ENCODE data around the gene BPIFB4.
"Not testable (repeated sequence)": the region's sequence is repeated elsewhere in the genome, so short reads cannot be mapped to it uniquely, and the experiment has no call there.

Gene BPIFB4

GRCh38 chr20:33042430-33042829 is 37.0 kb upstream of the BPIFB4 start:
- WGBS, 2 experiments: 94 to 95% methylated on average over 3 of the region's 3 CpGs
- Histone ChIP-seq H3K27me3 (ENCODE audit: control insufficient read depth, insufficient read depth, low read length, poor library complexity, severe bottlenecking) (peaks cover 4% of the 10 kb centered on the region), H3K4me1 (ENCODE audit: control insufficient read depth, insufficient read depth, low read length) (no peaks in the 10 kb centered on the region), H3K27ac (ENCODE audit: insufficient read depth, low read depth, low read length, poor library complexity, severe bottlenecking) (no peak overlapping the region), H3K9me3 (ENCODE audit: control insufficient read depth, low read length) (no peaks in the 10 kb centered on the region), H3K4me3 (ENCODE audit: insufficient read depth, low read depth, low read length) (no peak overlapping the region), H3K36me3 (ENCODE audit: control insufficient read depth, insufficient read depth, low read length) (no peaks in the 10 kb centered on the region)

GRCh38 chr20:33042983-33043730 is 36.3 kb upstream of the BPIFB4 start:
- 93 to 98% methylated on average over 2 of the region's 2 CpGs for WGBS, 2 experiments
- H3K27ac ChIP-seq (ENCODE audit: insufficient read depth, low read depth, low read length, poor library complexity, severe bottlenecking): no peak overlapping the region
- H3K27me3 ChIP-seq (ENCODE audit: control insufficient read depth, insufficient read depth, low read length, poor library complexity, severe bottlenecking): peaks cover 3% of the 10 kb centered on the region
- H3K9me3 ChIP-seq (ENCODE audit: control insufficient read depth, low read length): no peaks in the 10 kb centered on the region
- H3K36me3 ChIP-seq (ENCODE audit: control insufficient read depth, insufficient read depth, low read length): no peaks in the 10 kb centered on the region
- no peak overlapping the region for H3K4me3 ChIP-seq (ENCODE audit: insufficient read depth, low read depth, low read length)
- H3K4me1 ChIP-seq (ENCODE audit: control insufficient read depth, insufficient read depth, low read length): no peaks in the 10 kb centered on the region

- Histone ChIP-seq H3K4me1 (ENCODE audit: control insufficient read depth, insufficient read depth, low read length) (no peaks in the 10 kb centered on the region), H3K27ac (ENCODE audit: insufficient read depth, low read depth, low read length, poor library complexity, severe bottlenecking) (no peak overlapping the region), H3K36me3 (ENCODE audit: control insufficient read depth, insufficient read depth, low read length) (no peaks in the 10 kb centered on the region), H3K9me3 (ENCODE audit: control insufficient read depth, low read length) (no peaks in the 10 kb centered on the region), H3K27me3 (ENCODE audit: control insufficient read depth, insufficient read depth, low read length, poor library complexity, severe bottlenecking) (no peaks in the 10 kb centered on the region), H3K4me3 (ENCODE audit: insufficient read depth, low read depth, low read length) (no peak overlapping the region)
- WGBS, 2 experiments: 83 to 85% methylated on average over 1 of the region's 1 CpG
These were observed 35.7 kb upstream of the BPIFB4 start for GRCh38 chr20:33043731-33044181.

GRCh38 chr20:33045129-33045721 is 34.2 kb upstream of the BPIFB4 start:
- not testable (repeated sequence) for H3K36me3 ChIP-seq (ENCODE audit: control insufficient read depth, insufficient read depth, low read length); H3K27me3 ChIP-seq (ENCODE audit: control insufficient read depth, insufficient read depth, low read length, poor library complexity, severe bottlenecking); H3K4me3 ChIP-seq (ENCODE audit: insufficient read depth, low read depth, low read length); H3K27ac ChIP-seq (ENCODE audit: insufficient read depth, low read depth, low read length, poor library complexity, severe bottlenecking); H3K4me1 ChIP-seq (ENCODE audit: control insufficient read depth, insufficient read depth, low read length); H3K9me3 ChIP-seq (ENCODE audit: control insufficient read depth, low read length)
- 89 to 91% methylated on average over 15 of the region's 15 CpGs for WGBS, 2 experiments

GRCh38 chr20:33046412-33046811 is 33.0 kb upstream of the BPIFB4 start:
- Histone ChIP-seq H3K4me1 (ENCODE audit: control insufficient read depth, insufficient read depth, low read length) (no peaks in the 10 kb centered on the region), H3K9me3 (ENCODE audit: control insufficient read depth, low read length) (no peaks in the 10 kb centered on the region), H3K36me3 (ENCODE audit: control insufficient read depth, insufficient read depth, low read length) (no peaks in the 10 kb centered on the region), H3K27me3 (ENCODE audit: control insufficient read depth, insufficient read depth, low read length, poor library complexity, severe bottlenecking) (no peaks in the 10 kb centered on the region), H3K4me3 (ENCODE audit: insufficient read depth, low read depth, low read length) (no peak overlapping the region), H3K27ac (ENCODE audit: insufficient read depth, low read depth, low read length, poor library complexity, severe bottlenecking) (no peak overlapping the region)
- 87 to 94% methylated on average over 2 to 3 of the region's 3 CpGs for WGBS, 2 experiments

- no peaks in the 10 kb centered on the region for H3K27me3 ChIP-seq (ENCODE audit: control insufficient read depth, insufficient read depth, low read length, poor library complexity, severe bottlenecking)
- WGBS, 2 experiments: 78 to 80% methylated on average over 4 of the region's 4 CpGs
- H3K9me3 ChIP-seq (ENCODE audit: control insufficient read depth, low read length): no peaks in the 10 kb centered on the region
- H3K4me1 ChIP-seq (ENCODE audit: control insufficient read depth, insufficient read depth, low read length): no peaks in the 10 kb centered on the region
- H3K27ac ChIP-seq (ENCODE audit: insufficient read depth, low read depth, low read length, poor library complexity, severe bottlenecking): no peak overlapping the region
- H3K36me3 ChIP-seq (ENCODE audit: control insufficient read depth, insufficient read depth, low read length): no peaks in the 10 kb centered on the region
- no peak overlapping the region for H3K4me3 ChIP-seq (ENCODE audit: insufficient read depth, low read depth, low read length)
These were observed 28.1 kb upstream of the BPIFB4 start for GRCh38 chr20:33051333-33051732.

GRCh38 chr20:33053291-33054106 is 25.9 kb upstream of the BPIFB4 start, which contains the start of gene BPIFB3:
Gene BPIFB3 (plus strand): TSS chr20:33053903. CDS start chr20:33055436, 1,533 bp downstream.
- Histone ChIP-seq H3K9me3 (ENCODE audit: control insufficient read depth, low read length) (no peaks in the 10 kb centered on the region), H3K36me3 (ENCODE audit: control insufficient read depth, insufficient read depth, low read length) (no peaks in the 10 kb centered on the region), H3K4me1 (ENCODE audit: control insufficient read depth, insufficient read depth, low read length) (no peaks in the 10 kb centered on the region), H3K27me3 (ENCODE audit: control insufficient read depth, insufficient read depth, low read length, poor library complexity, severe bottlenecking) (no peaks in the 10 kb centered on the region), H3K4me3 (ENCODE audit: insufficient read depth, low read depth, low read length) (no peak within 1 kb of the TSS), H3K27ac (ENCODE audit: insufficient read depth, low read depth, low read length, poor library complexity, severe bottlenecking) (no peak within 1 kb of the TSS)
- WGBS, 2 experiments: 81% methylated on average over 25 of the region's 25 CpGs

- no peaks in the 10 kb centered on the region for H3K27me3 ChIP-seq (ENCODE audit: control insufficient read depth, insufficient read depth, low read length, poor library complexity, severe bottlenecking)
- no peak overlapping the region for H3K4me3 ChIP-seq (ENCODE audit: insufficient read depth, low read depth, low read length)
- WGBS, 2 experiments: 95 to 96% methylated on average over 7 of the region's 7 CpGs
These were observed 25.1 kb upstream of the BPIFB4 start for GRCh38 chr20:33054381-33054780.

GRCh38 chr20:33054791-33055190 is 24.7 kb upstream of the BPIFB4 start:
- no peaks in the 10 kb centered on the region for H3K4me1 ChIP-seq (ENCODE audit: control insufficient read depth, insufficient read depth, low read length)

More at GRCh38 chr20:33054381-33054780, 25.1 kb upstream of the BPIFB4 start:
- Histone ChIP-seq H3K9me3 (ENCODE audit: control insufficient read depth, low read length) (no peaks in the 10 kb centered on the region), H3K27ac (ENCODE audit: insufficient read depth, low read depth, low read length, poor library complexity, severe bottlenecking) (no peak overlapping the region), H3K4me1 (ENCODE audit: control insufficient read depth, insufficient read depth, low read length) (no peaks in the 10 kb centered on the region), H3K36me3 (ENCODE audit: control insufficient read depth, insufficient read depth, low read length) (no peaks in the 10 kb centered on the region)

GRCh38 chr20:33059136-33059535 is 20.3 kb upstream of the BPIFB4 start:
- Histone ChIP-seq H3K9me3 (ENCODE audit: control insufficient read depth, low read length) (no peaks in the 10 kb centered on the region), H3K27me3 (ENCODE audit: control insufficient read depth, insufficient read depth, low read length, poor library complexity, severe bottlenecking) (no peaks in the 10 kb centered on the region), H3K27ac (ENCODE audit: insufficient read depth, low read depth, low read length, poor library complexity, severe bottlenecking) (no peak overlapping the region), H3K36me3 (ENCODE audit: control insufficient read depth, insufficient read depth, low read length) (no peaks in the 10 kb centered on the region), H3K4me1 (ENCODE audit: control insufficient read depth, insufficient read depth, low read length) (peaks cover 21% of the 10 kb centered on the region), H3K4me3 (ENCODE audit: insufficient read depth, low read depth, low read length) (no peak overlapping the region)
- 73 to 81% methylated on average over 7 of the region's 7 CpGs for WGBS, 2 experiments

More at GRCh38 chr20:33054791-33055190, 24.7 kb upstream of the BPIFB4 start:
- Histone ChIP-seq H3K27me3 (ENCODE audit: control insufficient read depth, insufficient read depth, low read length, poor library complexity, severe bottlenecking) (no peaks in the 10 kb centered on the region), H3K36me3 (ENCODE audit: control insufficient read depth, insufficient read depth, low read length) (no peaks in the 10 kb centered on the region), H3K27ac (ENCODE audit: insufficient read depth, low read depth, low read length, poor library complexity, severe bottlenecking) (no peak overlapping the region), H3K4me3 (ENCODE audit: insufficient read depth, low read depth, low read length) (no peak overlapping the region), H3K9me3 (ENCODE audit: control insufficient read depth, low read length) (no peaks in the 10 kb centered on the region)
- 85 to 93% methylated on average over 2 of the region's 2 CpGs for WGBS, 2 experiments

All from ectodermal cell (in vitro differentiated cells).